M059J (cell line): ENCODE data around the gene TAF3. TPM values are rescaled to one million over a fixed set of nuclear protein-coding genes. Genes with fewer than 3 reads are reported as not detected.
"Not testable (repeated sequence)": the region's sequence is repeated elsewhere in the genome, so short reads cannot be mapped to it uniquely, and the experiment has no call there.

Experiments used
- DNase-seq: peaks from one replicate; pipeline ENCODE4 v3.0.0-alpha.2; 2012; ENCODE audit warnings: low read depth
- total RNA-seq: library from RNA; depleted of rRNA; stranded (reverse); fragments of >200 nt; shearing (Covaris generic); gene quantifications from 2 replicates; pipeline ENCODE4 v1.2.3, GENCODE V29; 2014; rRNA removed

The TAF3 gene
- total RNA-seq = 0.79 and 2.1 TPM in 2 replicates

GRCh38 chr10:7818295-7819120 is at the start of gene TAF3:
TAF3 (plus strand) TSS chr10:7818505; CDS start chr10:7818710, 205 bp downstream.
- DNase-seq = peak; percentile 70

- no peak for DNase-seq
Measured at GRCh38 chr10:7773845-7774801, 44.2 kb upstream of the TAF3 start.

- DNase-seq = no peak
Measured at GRCh38 chr10:7776777-7777176, 41.5 kb upstream of the TAF3 start.

- not testable (repeated sequence) for DNase-seq
Measured at GRCh38 chr10:7782194-7782593, 36.1 kb upstream of the TAF3 start.

- no peak for DNase-seq
Measured at GRCh38 chr10:7786430-7786829, 31.9 kb upstream of the TAF3 start.

- DNase-seq = peak; percentile 18
Measured at GRCh38 chr10:7787150-7787856, 31.0 kb upstream of the TAF3 start.

GRCh38 chr10:7787857-7788638 is 30.3 kb upstream of the TAF3 start, which contains the start of the genes ATP5F1C and KIN:
ATP5F1C (plus strand) TSS chr10:7788177; CDS start chr10:7788208, 31 bp downstream.
KIN (minus strand) TSS chr10:7787993; CDS start chr10:7787933, 60 bp downstream.
- DNase-seq = peak; percentile 86

GRCh38 chr10:7788639-7789286 is 29.5 kb upstream of the TAF3 start:
- peak; percentile 16 for DNase-seq

- DNase-seq = no peak
Measured at GRCh38 chr10:7789390-7789789, 28.9 kb upstream of the TAF3 start.

GRCh38 chr10:7792541-7792940 is 25.8 kb upstream of the TAF3 start:
- DNase-seq = no peak

- no peak for DNase-seq
Measured at GRCh38 chr10:7794251-7795026, 23.9 kb upstream of the TAF3 start.

- DNase-seq = peak; percentile 35
Measured at GRCh38 chr10:7795605-7796004, 22.7 kb upstream of the TAF3 start.

- DNase-seq = peak; percentile 83
Measured at GRCh38 chr10:7797582-7797981, 20.7 kb upstream of the TAF3 start.

- DNase-seq = no peak
Measured at GRCh38 chr10:7802606-7803005, 15.7 kb upstream of the TAF3 start.

- no peak for DNase-seq
Measured at GRCh38 chr10:7804216-7804615, 14.1 kb upstream of the TAF3 start.

- no peak for DNase-seq
Measured at GRCh38 chr10:7804741-7805140, 13.6 kb upstream of the TAF3 start.

- no peak for DNase-seq
Measured at GRCh38 chr10:7808686-7809267, 9.5 kb upstream of the TAF3 start.

GRCh38 chr10:7810443-7810842 is 7.9 kb upstream of the TAF3 start:
- no peak for DNase-seq

GRCh38 chr10:7811000-7811399 is 7.3 kb upstream of the TAF3 start:
- no peak for DNase-seq
